WERI-Rb-1 (cell line): Measurements from ENCODE around the gene EIF4G2.
A peak's percentile ranks its signal among the peaks of the same experiment; 100 is the strongest.

ENCODE experiments used
- DNase-seq: peaks from one replicate; pipeline ENCODE4 v3.0.0-alpha.2; 2020
- H3K27ac ChIP-seq: fragments of 250-450 bp; sonication (Bioruptor Pico); 2 replicates; pipeline ENCODE4 v1.5.1; 2020; ENCODE audit warnings: mild to moderate bottlenecking, moderate library complexity
- H3K27me3 ChIP-seq: fragments of 250-450 bp; sonication (Bioruptor Pico); 2 replicates; pipeline ENCODE4 v1.5.1; 2021; ENCODE audit warnings: mild to moderate bottlenecking, low read depth, moderate library complexity; ENCODE audit not compliant: insufficient read depth, severe bottlenecking
- H3K36me3 ChIP-seq: fragments of 250-450 bp; sonication (Bioruptor Pico); 2 replicates; pipeline ENCODE4 v1.5.1; 2020; ENCODE audit warnings: mild to moderate bottlenecking, moderate library complexity
- H3K4me3 ChIP-seq: 2 replicates; pipeline ENCODE4 v1.5.1; 2011; ENCODE audit warnings: low read depth, mild to moderate bottlenecking, control low read depth, low read length
- H3K9me3 ChIP-seq: fragments of 250-450 bp; sonication (Bioruptor Pico); 2 replicates; pipeline ENCODE4 v1.5.1; 2021; ENCODE audit warnings: mild to moderate bottlenecking, moderate library complexity; ENCODE audit not compliant: severe bottlenecking
- TF ChIP-seq, protein P1 (sequence below): IDR thresholded peaks from 2 replicates; pipeline ENCODE4 v1.5.1; 2011; ENCODE audit warnings: low read depth, mild to moderate bottlenecking, control low read depth, inconsistent platforms, low read length

The EIF4G2 gene

GRCh38 chr11:10752061-10752460, 56.7 kb downstream of the EIF4G2 start:
- Histone ChIP-seq H3K9me3 (no peaks in the 10 kb centered on the region), H3K27ac (no peak overlapping the region), H3K36me3 (peaks cover 31% of the 10 kb centered on the region), H3K27me3 (no peaks in the 10 kb centered on the region), H3K4me3 (peak overlapping the region; percentile 88)
- DNase-seq: no peak
- TF ChIP-seq, protein P1, sequence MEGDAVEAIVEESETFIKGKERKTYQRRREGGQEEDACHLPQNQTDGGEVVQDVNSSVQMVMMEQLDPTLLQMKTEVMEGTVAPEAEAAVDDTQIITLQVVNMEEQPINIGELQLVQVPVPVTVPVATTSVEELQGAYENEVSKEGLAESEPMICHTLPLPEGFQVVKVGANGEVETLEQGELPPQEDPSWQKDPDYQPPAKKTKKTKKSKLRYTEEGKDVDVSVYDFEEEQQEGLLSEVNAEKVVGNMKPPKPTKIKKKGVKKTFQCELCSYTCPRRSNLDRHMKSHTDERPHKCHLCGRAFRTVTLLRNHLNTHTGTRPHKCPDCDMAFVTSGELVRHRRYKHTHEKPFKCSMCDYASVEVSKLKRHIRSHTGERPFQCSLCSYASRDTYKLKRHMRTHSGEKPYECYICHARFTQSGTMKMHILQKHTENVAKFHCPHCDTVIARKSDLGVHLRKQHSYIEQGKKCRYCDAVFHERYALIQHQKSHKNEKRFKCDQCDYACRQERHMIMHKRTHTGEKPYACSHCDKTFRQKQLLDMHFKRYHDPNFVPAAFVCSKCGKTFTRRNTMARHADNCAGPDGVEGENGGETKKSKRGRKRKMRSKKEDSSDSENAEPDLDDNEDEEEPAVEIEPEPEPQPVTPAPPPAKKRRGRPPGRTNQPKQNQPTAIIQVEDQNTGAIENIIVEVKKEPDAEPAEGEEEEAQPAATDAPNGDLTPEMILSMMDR: no peak

- DNase-seq: no peak
- TF ChIP-seq, protein P1: no peak
- peaks cover 26% of the 10 kb centered on the region for H3K36me3 ChIP-seq
- H3K27ac ChIP-seq: peak overlapping the region; percentile 75
- peak overlapping the region; percentile 88 for H3K4me3 ChIP-seq
- no peaks in the 10 kb centered on the region for H3K27me3 ChIP-seq
- H3K9me3 ChIP-seq: no peaks in the 10 kb centered on the region
These were observed 57.2 kb downstream of the EIF4G2 start for GRCh38 chr11:10751581-10751940.

GRCh38 chr11:10750838-10751580, 57.7 kb downstream of the EIF4G2 start, which contains the start of gene CTR9:
Gene CTR9, plus strand, starts transcription at chr11:10751246. Its CDS starts 167 bp downstream, at chr11:10751413.
- Histone ChIP-seq H3K27ac (peak within 1 kb of the TSS; percentile 75), H3K36me3 (peaks cover 21% of the 10 kb centered on the region), H3K27me3 (no peaks in the 10 kb centered on the region), H3K4me3 (peak within 1 kb of the TSS; percentile 88), H3K9me3 (no peaks in the 10 kb centered on the region)
- peak; percentile 96 for DNase-seq
- TF ChIP-seq, protein P1: peak; percentile 40; the same call in 1 of the 2 replicates

DNA sequence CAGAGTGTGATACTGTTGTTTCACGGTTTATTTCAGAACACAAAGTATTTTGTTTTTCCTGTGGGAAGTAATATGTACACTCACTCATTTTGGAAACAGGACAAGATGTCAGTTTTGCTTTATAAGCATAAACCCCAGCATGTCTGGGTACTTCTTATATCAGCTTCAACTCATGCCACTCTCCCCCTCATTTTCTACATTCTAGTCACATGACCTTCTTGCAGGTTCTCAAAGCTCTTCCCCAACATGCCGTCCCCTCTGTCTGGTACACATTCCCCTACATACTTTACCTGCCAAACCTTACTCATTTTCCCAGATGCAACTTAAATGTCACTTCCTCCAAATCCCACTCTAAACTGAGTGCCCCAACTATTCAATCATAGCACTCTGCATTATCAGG, 59.2 kb downstream of the EIF4G2 start:
- Histone ChIP-seq H3K4me3 (no peak overlapping the region), H3K36me3 (peaks cover 6% of the 10 kb centered on the region), H3K27me3 (no peaks in the 10 kb centered on the region), H3K9me3 (no peaks in the 10 kb centered on the region), H3K27ac (no peak overlapping the region)
- no peak for DNase-seq
- TF ChIP-seq, protein P1: no peak

- no peaks in the 10 kb centered on the region for H3K36me3 ChIP-seq
- no peaks in the 10 kb centered on the region for H3K27me3 ChIP-seq
- no peak overlapping the region for H3K4me3 ChIP-seq
- DNase-seq: no peak
- no peak overlapping the region for H3K27ac ChIP-seq
- no peaks in the 10 kb centered on the region for H3K9me3 ChIP-seq
- TF ChIP-seq, protein P1: no peak
These were observed 61.0 kb downstream of the EIF4G2 start for GRCh38 chr11:10747733-10748132.
